Coronary artery (tissue), 2 donors: Measurements from ENCODE around the gene GPR6.

Source experiments
- DNase-seq: peaks from one replicate; pipeline ENCODE4 v3.0.0-alpha.2; 2017; ENCODE audit warnings: low spot score
- H3K27ac ChIP-seq, 2 donors: fragments of 200-600 bp; sonication (generic); one replicate each; pipeline ENCODE4 v1.5.1; 2016 to 2019
- H3K4me3 ChIP-seq: fragments of 200-600 bp; sonication (generic); 2 replicates; pipeline ENCODE4 v1.5.1; 2016; ENCODE audit warnings: mild to moderate bottlenecking, moderate library complexity
- TF ChIP-seq, protein P1 (sequence below): fragments of 200-600 bp; sonication (generic); IDR thresholded peaks from one replicate; pipeline ENCODE4 v1.5.1; 2019; ENCODE audit warnings: antibody characterized with exemption

The GPR6 gene

DNA sequence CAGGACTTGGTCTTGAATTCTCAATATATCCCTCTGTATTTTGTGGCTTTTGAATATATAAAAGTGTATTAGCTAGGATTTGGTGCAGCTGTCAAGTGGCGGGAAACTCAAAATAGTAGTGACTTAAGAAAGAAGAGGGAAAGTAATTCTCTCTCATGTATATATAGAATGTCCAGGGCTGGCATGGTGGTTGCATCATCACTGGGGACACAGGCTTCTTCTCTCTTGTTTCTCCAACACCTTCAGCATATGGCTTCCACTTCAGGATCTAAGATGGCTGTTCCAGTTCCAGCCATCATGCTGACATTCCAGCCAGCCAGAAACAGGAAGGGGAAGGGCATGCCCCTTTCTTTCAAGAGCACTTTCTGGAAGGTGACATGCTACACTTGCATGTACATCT, 11.8 kb upstream of the GPR6 start:
- DNase-seq: no peak
- Histone ChIP-seq H3K27ac (no peak overlapping the region), H3K4me3 (no peak overlapping the region)
- TF ChIP-seq, protein P1, sequence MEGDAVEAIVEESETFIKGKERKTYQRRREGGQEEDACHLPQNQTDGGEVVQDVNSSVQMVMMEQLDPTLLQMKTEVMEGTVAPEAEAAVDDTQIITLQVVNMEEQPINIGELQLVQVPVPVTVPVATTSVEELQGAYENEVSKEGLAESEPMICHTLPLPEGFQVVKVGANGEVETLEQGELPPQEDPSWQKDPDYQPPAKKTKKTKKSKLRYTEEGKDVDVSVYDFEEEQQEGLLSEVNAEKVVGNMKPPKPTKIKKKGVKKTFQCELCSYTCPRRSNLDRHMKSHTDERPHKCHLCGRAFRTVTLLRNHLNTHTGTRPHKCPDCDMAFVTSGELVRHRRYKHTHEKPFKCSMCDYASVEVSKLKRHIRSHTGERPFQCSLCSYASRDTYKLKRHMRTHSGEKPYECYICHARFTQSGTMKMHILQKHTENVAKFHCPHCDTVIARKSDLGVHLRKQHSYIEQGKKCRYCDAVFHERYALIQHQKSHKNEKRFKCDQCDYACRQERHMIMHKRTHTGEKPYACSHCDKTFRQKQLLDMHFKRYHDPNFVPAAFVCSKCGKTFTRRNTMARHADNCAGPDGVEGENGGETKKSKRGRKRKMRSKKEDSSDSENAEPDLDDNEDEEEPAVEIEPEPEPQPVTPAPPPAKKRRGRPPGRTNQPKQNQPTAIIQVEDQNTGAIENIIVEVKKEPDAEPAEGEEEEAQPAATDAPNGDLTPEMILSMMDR: no peak

DNA sequence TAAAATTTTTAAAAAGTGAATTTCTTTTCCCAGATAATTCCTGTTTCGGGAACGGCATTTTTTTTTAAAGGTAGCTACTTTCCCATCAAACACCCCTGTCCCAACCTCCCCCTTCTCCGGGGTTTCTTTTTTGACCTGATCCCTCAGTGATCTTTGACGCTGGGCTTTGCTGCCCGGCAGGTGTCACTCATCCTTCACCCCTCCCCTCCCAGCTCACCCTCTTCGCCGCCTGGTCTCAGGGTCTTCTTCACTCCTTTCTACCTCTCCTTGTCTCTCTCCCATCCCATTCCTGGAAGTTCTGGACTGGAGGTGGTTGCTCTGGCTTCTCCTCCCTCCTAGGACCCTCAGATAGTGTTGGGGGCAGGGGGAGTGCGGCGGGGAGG, 329 bp upstream of the GPR6 start:
- no peak overlapping the region for H3K27ac ChIP-seq

DNA sequence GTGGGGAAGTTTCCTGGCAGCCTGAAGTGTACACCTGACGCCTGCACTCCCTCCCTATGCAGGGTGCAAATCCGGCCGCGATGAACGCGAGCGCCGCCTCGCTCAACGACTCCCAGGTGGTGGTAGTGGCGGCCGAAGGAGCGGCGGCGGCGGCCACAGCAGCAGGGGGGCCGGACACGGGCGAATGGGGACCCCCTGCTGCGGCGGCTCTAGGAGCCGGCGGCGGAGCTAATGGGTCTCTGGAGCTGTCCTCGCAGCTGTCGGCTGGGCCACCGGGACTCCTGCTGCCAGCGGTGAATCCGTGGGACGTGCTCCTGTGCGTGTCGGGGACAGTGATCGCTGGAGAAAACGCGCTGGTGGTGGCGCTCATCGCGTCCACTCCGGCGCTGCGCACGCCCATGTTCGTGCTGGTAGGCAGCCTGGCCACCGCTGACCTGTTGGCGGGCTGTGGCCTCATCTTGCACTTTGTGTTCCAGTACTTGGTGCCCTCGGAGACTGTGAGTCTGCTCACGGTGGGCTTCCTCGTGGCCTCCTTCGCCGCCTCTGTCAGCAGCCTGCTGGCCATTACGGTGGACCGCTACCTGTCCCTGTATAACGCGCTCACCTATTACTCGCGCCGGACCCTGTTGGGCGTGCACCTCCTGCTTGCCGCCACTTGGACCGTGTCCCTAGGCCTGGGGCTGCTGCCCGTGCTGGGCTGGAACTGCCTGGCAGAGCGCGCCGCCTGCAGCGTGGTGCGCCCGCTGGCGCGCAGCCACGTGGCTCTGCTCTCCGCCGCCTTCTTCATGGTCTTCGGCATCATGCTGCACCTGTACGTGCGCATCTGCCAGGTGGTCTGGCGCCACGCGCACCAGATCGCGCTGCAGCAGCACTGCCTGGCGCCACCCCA, 1.2 kb downstream of the GPR6 start:
- Histone ChIP-seq H3K4me3 (no peak overlapping the region), H3K27ac (no peak overlapping the region)
- TF ChIP-seq, protein P1: no peak
- no peak for DNase-seq

More for the DNA sequence above, 329 bp upstream of the GPR6 start:
- H3K4me3 ChIP-seq: no peak overlapping the region
- no peak for DNase-seq
- TF ChIP-seq, protein P1: no peak

DNA sequence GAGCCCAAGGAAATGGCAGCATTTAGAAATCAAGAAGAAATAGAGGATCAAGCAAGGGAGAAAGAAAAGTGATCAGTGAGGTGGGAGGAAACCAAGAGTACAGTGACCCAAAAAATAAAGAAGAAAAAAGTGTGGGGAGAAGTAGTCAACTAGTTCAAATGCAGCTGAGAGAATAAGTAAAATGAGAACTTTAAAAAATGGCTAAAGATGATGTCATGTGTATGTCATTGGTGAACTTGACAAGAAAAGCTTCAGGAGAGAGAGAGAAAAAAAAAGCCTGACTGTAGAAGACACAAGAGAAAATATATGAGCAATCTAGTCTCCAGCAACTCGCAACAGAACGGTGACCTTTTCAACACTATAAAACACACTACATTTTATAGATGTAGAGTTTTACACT, 6.3 kb downstream of the GPR6 start:
- Histone ChIP-seq H3K27ac (no peak overlapping the region), H3K4me3 (no peak overlapping the region)
- TF ChIP-seq, protein P1: no peak
- no peak for DNase-seq

DNA sequence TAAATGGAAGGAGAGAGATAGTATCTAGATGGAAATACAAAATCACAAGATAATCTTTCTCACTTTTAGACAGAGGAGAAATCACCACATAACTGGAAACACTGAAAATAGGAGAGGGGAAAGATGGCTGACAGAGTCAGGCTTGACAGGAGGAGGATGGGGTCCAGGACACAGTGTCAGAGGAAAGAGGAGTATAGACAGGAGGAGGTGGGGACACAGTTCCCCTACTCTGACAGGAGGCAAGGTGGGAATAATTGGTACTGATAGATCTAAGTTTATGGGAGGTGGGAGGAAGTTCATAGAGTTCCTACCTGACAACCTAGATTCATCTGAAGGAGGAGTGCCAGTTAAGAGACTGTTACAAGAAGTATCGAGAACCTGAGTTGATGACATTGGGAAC, 9.1 kb downstream of the GPR6 start:
- Histone ChIP-seq H3K27ac (no peak overlapping the region), H3K4me3 (no peak overlapping the region)
- TF ChIP-seq, protein P1: no peak
- no peak for DNase-seq

DNA sequence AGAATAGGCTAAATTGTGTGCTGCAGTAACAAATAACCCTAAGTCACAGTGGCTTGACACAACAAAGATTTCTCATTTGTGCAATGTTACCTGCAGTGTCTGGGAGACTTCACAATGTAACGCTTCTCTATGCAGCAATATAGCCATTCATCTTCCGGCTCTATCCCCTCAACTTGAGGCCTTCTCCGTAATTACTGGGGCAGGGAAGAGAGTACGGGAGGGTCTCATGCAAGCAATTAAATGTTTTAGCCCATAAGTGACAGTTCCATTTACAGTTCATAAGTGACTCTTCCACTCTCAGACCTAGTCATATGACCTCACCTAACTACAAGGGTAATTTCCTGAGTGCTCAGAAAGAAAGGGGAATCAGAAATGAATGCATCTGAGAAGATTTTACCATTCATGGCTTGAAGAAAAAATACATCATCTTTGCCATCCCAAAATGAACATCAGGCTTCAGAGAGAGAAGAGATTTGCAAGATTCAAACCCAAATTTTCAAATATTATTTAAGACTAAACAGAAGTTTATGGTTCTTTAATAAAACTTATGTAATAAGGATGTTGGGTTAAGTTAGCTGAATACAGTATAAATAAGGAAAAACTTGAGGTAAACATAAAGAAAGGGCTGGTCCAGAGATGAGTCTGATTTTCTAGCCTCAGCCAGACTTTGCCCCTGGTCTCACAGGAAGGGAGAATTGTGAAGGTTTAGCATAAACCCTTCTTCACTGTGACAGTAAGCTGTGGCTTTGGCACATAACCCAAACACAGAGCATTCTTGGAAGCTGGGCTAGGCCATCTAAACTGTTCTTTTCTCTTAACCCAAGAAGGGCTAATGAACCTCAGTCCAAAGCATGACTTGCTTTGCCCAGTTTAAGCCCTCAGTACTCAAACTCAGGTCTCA, 13.3 kb downstream of the GPR6 start:
- TF ChIP-seq, protein P1: no peak
- no peak overlapping the region for H3K4me3 ChIP-seq
- H3K27ac ChIP-seq: no peak overlapping the region
- no peak for DNase-seq
